ENCODE results near the gene ESYT2.

- TF ChIP-seq, protein P1, sequence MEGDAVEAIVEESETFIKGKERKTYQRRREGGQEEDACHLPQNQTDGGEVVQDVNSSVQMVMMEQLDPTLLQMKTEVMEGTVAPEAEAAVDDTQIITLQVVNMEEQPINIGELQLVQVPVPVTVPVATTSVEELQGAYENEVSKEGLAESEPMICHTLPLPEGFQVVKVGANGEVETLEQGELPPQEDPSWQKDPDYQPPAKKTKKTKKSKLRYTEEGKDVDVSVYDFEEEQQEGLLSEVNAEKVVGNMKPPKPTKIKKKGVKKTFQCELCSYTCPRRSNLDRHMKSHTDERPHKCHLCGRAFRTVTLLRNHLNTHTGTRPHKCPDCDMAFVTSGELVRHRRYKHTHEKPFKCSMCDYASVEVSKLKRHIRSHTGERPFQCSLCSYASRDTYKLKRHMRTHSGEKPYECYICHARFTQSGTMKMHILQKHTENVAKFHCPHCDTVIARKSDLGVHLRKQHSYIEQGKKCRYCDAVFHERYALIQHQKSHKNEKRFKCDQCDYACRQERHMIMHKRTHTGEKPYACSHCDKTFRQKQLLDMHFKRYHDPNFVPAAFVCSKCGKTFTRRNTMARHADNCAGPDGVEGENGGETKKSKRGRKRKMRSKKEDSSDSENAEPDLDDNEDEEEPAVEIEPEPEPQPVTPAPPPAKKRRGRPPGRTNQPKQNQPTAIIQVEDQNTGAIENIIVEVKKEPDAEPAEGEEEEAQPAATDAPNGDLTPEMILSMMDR (tag by site-specific recombination; IDR thresholded peaks at IDR 0.05): no peak
- TF ChIP-seq ZNF664 (tag by site-specific recombination; IDR thresholded peaks at IDR 0.05) (no peak), YY1 (tag by site-specific recombination; IDR thresholded peaks at IDR 0.05) (no peak), ZNF747 (tag by site-specific recombination; IDR thresholded peaks at IDR 0.05) (no peak), TCF7L2 (IDR thresholded peaks at IDR 0.05; ENCODE audit: borderline replicate concordance, low read depth, low read length) (no peak)
Observed at GRCh38 chr7:158726277-158726807, 103.0 kb downstream of the ESYT2 start.
